ENCODE data around the gene GRHL3.

DNA sequence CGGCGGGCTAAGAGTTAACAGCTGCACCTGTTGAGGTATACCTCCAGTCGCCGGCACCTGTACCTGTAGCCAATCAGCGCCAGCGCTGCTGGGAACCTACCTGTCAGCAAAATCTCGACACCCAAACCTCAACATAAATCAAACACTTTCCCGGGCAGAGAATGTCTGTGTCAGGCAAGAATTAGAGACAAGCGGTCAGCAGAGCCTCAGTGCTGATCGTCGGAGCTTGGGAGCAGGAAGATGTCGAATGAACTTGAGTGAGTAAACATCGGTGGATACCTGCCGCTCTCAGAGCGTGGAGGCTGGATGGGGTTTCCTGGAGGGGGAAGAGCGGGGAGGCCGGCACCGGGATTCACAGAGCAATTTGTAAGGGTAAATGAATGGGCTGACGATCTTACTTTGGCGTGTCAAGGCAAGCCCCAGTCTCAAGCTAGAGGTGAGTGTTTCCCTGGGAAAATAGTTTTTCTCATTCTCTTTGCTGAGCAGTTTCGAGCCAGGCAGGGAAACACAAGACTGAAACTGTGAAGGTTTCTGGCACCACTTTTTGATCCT is at the start of gene GRHL3:
- TF ChIP-seq EZH2 (IDR thresholded peaks at IDR 0.05) = no peak
- TF ChIP-seq POLR2AphosphoS5 (IDR thresholded peaks at IDR 0.05; ENCODE audit: borderline replicate concordance, low read depth, low read length) = no peak
- TF ChIP-seq FOXP2 (optimal IDR thresholded peaks at IDR 0.05; ENCODE audit: control extremely low read depth, extremely low read length, insufficient read depth) = no peak

Measured in SK-N-MC (cell line).